MM.1S (cell line): Measurements from ENCODE around the gene LSM7.

ENCODE experiments used
- CTCF ChIP-seq: fragments of 300-600 bp; sonication (generic); IDR thresholded peaks from 2 replicates; pipeline ENCODE4 v1.5.1; 2016; ENCODE audit warnings: antibody characterized with exemption, low read length, mixed read lengths
- EZH2phosphoT487 ChIP-seq: fragments of 300-600 bp; sonication (generic); IDR thresholded peaks from 2 replicates; pipeline ENCODE4 v1.6.1; 2018; ENCODE audit warnings: antibody characterized with exemption, low read length

- TF ChIP-seq CTCF = no peak
- no peak for TF ChIP-seq EZH2phosphoT487
These were observed 51.2 kb downstream of the LSM7 start for GRCh38 chr19:2277138-2277537.
